Panc1 (cell line): ENCODE data around the gene SUCLG2. TPM values are rescaled to one million over a fixed set of nuclear protein-coding genes. Genes with fewer than 3 reads are reported as not detected.
A peak's percentile ranks its signal among the peaks of the same experiment; 100 is the strongest.

ENCODE experiments used
- ATAC-seq: fragments of 200-7000 bp; cut with Tn5 transposase; 2 replicates; pipeline ENCODE4 v1.9.1; 2020; ENCODE audit warnings: mild to moderate bottlenecking, moderate library complexity
- BruUV-seq: library from RNA; stranded (reverse); fragments of 400-500 nt; replicated peaks from 2 replicates; lab custom pipeline; 2021; lab: Mats Ljungman, UMichigan
- CTCF ChIA-PET: fragments of 300-600 bp; sonication (Branson Sonifier 250); formaldehyde crosslinking; loops from one replicate; lab custom pipeline; 2022; ENCODE audit warnings: antibody characterized with exemption; lab: Charles Lee
- POLR2A ChIA-PET: fragments of 300-600 bp; sonication (Branson Sonifier 250); formaldehyde crosslinking; loops from one replicate; lab custom pipeline; 2022; ENCODE audit warnings: antibody characterized with exemption; lab: Charles Lee
- DNase-seq: peaks from one replicate; pipeline ENCODE4 v3.0.0-alpha.2; 2010; ENCODE audit warnings: low read depth, low spot score
- H3K27ac ChIP-seq: 2 replicates; pipeline ENCODE4 v1.5.1; 2011; ENCODE audit warnings: mild to moderate bottlenecking, low read length, inconsistent platforms
- H3K27me3 ChIP-seq: fragments of 200-500 bp; sonication (Bioruptor generic); 2 replicates; pipeline ENCODE4 v1.6.0; 2014; ENCODE audit warnings: low read length, inconsistent platforms; ENCODE audit not compliant: control insufficient read depth, insufficient read depth
- H3K36me3 ChIP-seq: fragments of 200-500 bp; sonication (Bioruptor generic); 2 replicates; pipeline ENCODE4 v1.5.1; 2014; ENCODE audit warnings: inconsistent platforms, mild to moderate bottlenecking, low read length, moderate library complexity; ENCODE audit not compliant: control insufficient read depth, insufficient read depth
- H3K4me1 ChIP-seq: 2 replicates; pipeline ENCODE4 v1.5.1; 2011; ENCODE audit warnings: inconsistent platforms, mild to moderate bottlenecking, low read length, moderate library complexity; ENCODE audit not compliant: control insufficient read depth, insufficient read depth
- H3K4me3 ChIP-seq, 2 experiments: 2 replicates each; pipeline ENCODE4 v1.5.1; 2011 to 2012; ENCODE audit warnings: low read depth in 2 of 2, low read length in 2 of 2, mild to moderate bottlenecking in 2 of 2, inconsistent platforms in 1 of 2, moderate library complexity in 1 of 2
- H3K9me3 ChIP-seq: fragments of 200-500 bp; sonication (Bioruptor generic); 2 replicates; pipeline ENCODE4 v1.5.1; 2014; ENCODE audit warnings: low read depth, mild to moderate bottlenecking, inconsistent platforms, low read length, moderate library complexity; ENCODE audit not compliant: control insufficient read depth, insufficient read depth
- CTCF ChIP-seq: fragments of 450-650 bp; IDR thresholded peaks from 2 replicates; pipeline ENCODE4 v1.5.1; 2017; ENCODE audit warnings: mild to moderate bottlenecking
- POLR2AphosphoS5 ChIP-seq: IDR thresholded peaks from 2 replicates; pipeline ENCODE4 v1.6.1; 2012; ENCODE audit warnings: mild to moderate bottlenecking, low read depth, low read length, moderate library complexity
- REST ChIP-seq, 2 experiments: IDR thresholded peaks; 2 replicates each; pipeline ENCODE4 v1.6.1; 2011 to 2012; ENCODE audit warnings: low read depth in 2 of 2, control low read depth in 1 of 2, low read length in 1 of 2, mild to moderate bottlenecking in 1 of 2, moderate library complexity in 1 of 2; ENCODE audit not compliant: insufficient read depth in 1 of 2
- SIN3A ChIP-seq: IDR thresholded peaks from 2 replicates; pipeline ENCODE4 v1.6.1; 2012; ENCODE audit warnings: low read depth, mild to moderate bottlenecking, low read length, moderate library complexity, borderline replicate concordance; ENCODE audit not compliant: insufficient read depth
- TCF7L2 ChIP-seq: IDR thresholded peaks from 2 replicates; pipeline ENCODE4 v1.6.1; 2011; ENCODE audit warnings: mild to moderate bottlenecking, low read depth, low read length, inconsistent platforms
- in situ Hi-C: cut with HindIII; loops from 2 replicates; pipeline ENCODE4 v1.10.0; 2016; ENCODE audit warnings: low sequenced_read_pairs, low pct_unique_long_range_greater_than_20kb
- intact Hi-C: fragments of 100-400 bp; cut with micrococcal nuclease; formaldehyde crosslinking; loops from one replicate; pipeline ENCODE4 v1.10.0; 2022; ENCODE audit not compliant: unreplicated experiment
- total RNA-seq: library from RNA; stranded (reverse); gene quantifications from one replicate; pipeline ENCODE4 v1.2.1, GENCODE V29; 2021; ENCODE audit not compliant: unreplicated experiment

SUCLG2 gene
- total RNA-seq, 1 experiment from 2014 or later: 28.3 TPM

- in situ Hi-C loops (no loop called here), intact Hi-C loops (no loop called here)
- CTCF ChIA-PET: no interaction called here
- Histone ChIP-seq H3K27me3 (no peaks in the 10 kb centered on the region), H3K4me3 (no peak overlapping the region), H3K9me3 (no peaks in the 10 kb centered on the region), H3K36me3 (peaks cover 2% of the 10 kb centered on the region; the same call in 1 of the 2 replicates), H3K4me1 (peaks cover 10% of the 10 kb centered on the region), H3K27ac (no peak overlapping the region)
- TF ChIP-seq REST (IDR thresholded peaks at IDR 0.05; ENCODE audit: insufficient read depth in 1 of 2, low read depth in 2 of 2, low read length in 1 of 2) (no peak), TCF7L2 (no peak), CTCF (no peak), POLR2AphosphoS5 (no peak), SIN3A (no peak)
- DNase-seq (no peak), ATAC-seq (no peak)
- no TSS peak for BruUV-seq
- POLR2A ChIA-PET: no interaction called here
Measured at GRCh38 chr3:67656614-67657013, 2.2 kb upstream of the SUCLG2 start.

DNA sequence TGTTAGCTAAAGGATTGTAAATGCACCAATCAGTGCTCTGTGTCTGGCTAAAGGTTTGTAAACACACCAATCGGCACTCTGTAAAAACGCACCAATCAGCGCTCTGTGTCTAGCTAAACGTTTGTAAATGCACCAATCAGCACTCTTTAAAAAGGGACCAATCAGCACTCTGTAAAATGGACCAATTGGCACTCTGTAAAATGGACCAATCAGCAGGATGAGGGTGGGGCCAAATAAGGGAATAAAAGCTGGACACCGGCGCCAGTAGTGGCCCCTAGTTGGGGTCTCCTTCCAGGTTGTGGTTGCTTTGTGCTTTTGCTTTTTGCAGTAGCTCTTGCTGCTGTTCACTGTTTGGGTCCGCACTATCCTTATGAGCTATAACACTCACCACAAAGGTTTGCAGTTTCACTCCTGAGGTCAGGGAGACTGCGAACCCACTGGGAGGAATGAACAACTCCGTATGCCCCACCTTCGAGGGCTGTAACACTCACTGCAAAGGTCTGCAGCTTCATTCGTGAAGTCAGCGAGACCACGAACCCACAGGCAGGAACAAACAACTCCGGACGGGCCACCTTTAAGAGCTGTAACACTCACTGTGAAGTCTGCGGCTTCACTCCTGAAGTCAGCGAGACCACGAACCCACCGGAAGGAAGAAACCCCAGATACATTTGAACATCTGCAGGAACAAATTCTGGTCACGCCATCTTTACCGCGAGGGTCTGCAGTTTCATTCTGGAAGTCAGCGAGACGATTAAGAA, 1.1 kb upstream of the SUCLG2 start:
- POLR2A ChIA-PET: no interaction called here
- BruUV-seq: TSS peak; percentile 87
- peak overlapping the region; percentile 76 to 91; a peak in 3 of 4 replicates for H3K4me3 ChIP-seq
- CTCF ChIA-PET: no interaction called here
- in situ Hi-C loops: no loop called here
- H3K36me3 ChIP-seq: peaks cover 2% of the 10 kb centered on the region; the same call in 1 of the 2 replicates
- H3K9me3 ChIP-seq: no peaks in the 10 kb centered on the region
- peaks cover 10% of the 10 kb centered on the region for H3K4me1 ChIP-seq
- no peak for ATAC-seq
- intact Hi-C loops: no loop called here
- H3K27ac ChIP-seq: peak overlapping the region; percentile 94
- H3K27me3 ChIP-seq: no peaks in the 10 kb centered on the region
- no peak for DNase-seq
- no peak for TF ChIP-seq SIN3A
- TF ChIP-seq REST (IDR thresholded peaks at IDR 0.05; ENCODE audit: insufficient read depth in 1 of 2, low read depth in 2 of 2, low read length in 1 of 2): no peak
